Trophoblast cell (in vitro differentiated cells and primary cell): ENCODE data around the gene CETP.

Source experiments
- DNase-seq, 2 donors: peaks; one replicate each; pipeline ENCODE4 v3.0.0-alpha.2; 2016
- H2AFZ ChIP-seq: 2 replicates; pipeline ENCODE4 v1.6.1; 2013; ENCODE audit warnings: low read length, moderate library complexity, mild to moderate bottlenecking; ENCODE audit not compliant: insufficient read depth, poor library complexity
- H2AK5ac ChIP-seq: 2 replicates; pipeline ENCODE4 v1.6.1; 2013; ENCODE audit warnings: mild to moderate bottlenecking, low read length
- H2BK120ac ChIP-seq: 2 replicates; pipeline ENCODE4 v1.6.1; 2013; ENCODE audit warnings: low read length, mild to moderate bottlenecking, moderate library complexity; ENCODE audit not compliant: insufficient read depth, poor library complexity
- H2BK12ac ChIP-seq: 2 replicates; pipeline ENCODE4 v1.6.1; 2013; ENCODE audit warnings: mild to moderate bottlenecking, low read length, moderate library complexity
- H2BK5ac ChIP-seq: 2 replicates; pipeline ENCODE4 v1.6.1; 2013; ENCODE audit warnings: low read length, low read depth, moderate library complexity, mild to moderate bottlenecking; ENCODE audit not compliant: poor library complexity
- H3K14ac ChIP-seq: 2 replicates; pipeline ENCODE4 v1.6.1; 2013; ENCODE audit warnings: mild to moderate bottlenecking, low read length
- H3K18ac ChIP-seq: 2 replicates; pipeline ENCODE4 v1.6.1; 2013; ENCODE audit warnings: mild to moderate bottlenecking, low read length
- H3K23ac ChIP-seq: 2 replicates; pipeline ENCODE4 v1.6.1; 2013; ENCODE audit warnings: low read length
- H3K27ac ChIP-seq: 2 replicates; pipeline ENCODE4 v1.5.1; 2013; ENCODE audit warnings: low read depth, mild to moderate bottlenecking, inconsistent platforms, low read length, moderate library complexity
- H3K27me3 ChIP-seq: 2 replicates; pipeline ENCODE4 v1.6.1; 2013; ENCODE audit warnings: inconsistent platforms, mild to moderate bottlenecking, low read length, moderate library complexity; ENCODE audit not compliant: insufficient read depth
- H3K36me3 ChIP-seq, 2 experiments: 1 replicate in 1 of 2; 2 replicates in 1 of 2; pipeline ENCODE4 v1.6.1; 2013; ENCODE audit warnings: low read length in 2 of 2, mild to moderate bottlenecking in 2 of 2, moderate library complexity in 1 of 2; ENCODE audit not compliant: insufficient read depth in 2 of 2, control insufficient read depth in 1 of 2
- H3K4ac ChIP-seq: 2 replicates; pipeline ENCODE4 v1.6.1; 2013; ENCODE audit warnings: low read depth, mild to moderate bottlenecking, low read length, moderate library complexity
- H3K4me1 ChIP-seq, 2 experiments: 1 replicate in 1 of 2; 2 replicates in 1 of 2; pipeline ENCODE4 v1.6.1; 2013; ENCODE audit warnings: low read length in 2 of 2, mild to moderate bottlenecking in 2 of 2, moderate library complexity in 1 of 2; ENCODE audit not compliant: insufficient read depth in 2 of 2, control insufficient read depth in 1 of 2
- H3K4me2 ChIP-seq: 2 replicates; pipeline ENCODE4 v1.6.1; 2013; ENCODE audit warnings: inconsistent platforms, mild to moderate bottlenecking, low read length, moderate library complexity
- H3K4me3 ChIP-seq: 2 replicates; pipeline ENCODE4 v1.5.1; 2013; ENCODE audit warnings: mild to moderate bottlenecking, low read depth, low read length, inconsistent platforms
- H3K79me1 ChIP-seq: one replicate; pipeline ENCODE4 v1.6.1; 2013; ENCODE audit warnings: low read length
- H3K79me2 ChIP-seq: 2 replicates; pipeline ENCODE4 v1.6.1; 2013; ENCODE audit warnings: low read length, mild to moderate bottlenecking; ENCODE audit not compliant: control insufficient read depth, insufficient read depth, poor library complexity
- H3K9ac ChIP-seq: 2 replicates; pipeline ENCODE4 v1.6.1; 2013; ENCODE audit warnings: mild to moderate bottlenecking, low read length
- H3K9me3 ChIP-seq: 2 replicates; pipeline ENCODE4 v1.6.1; 2013; ENCODE audit warnings: low read depth, mild to moderate bottlenecking, control low read depth, inconsistent platforms, low read length; ENCODE audit not compliant: insufficient read depth
- H4K12ac ChIP-seq: 2 replicates; pipeline ENCODE4 v1.6.1; 2013; ENCODE audit warnings: low read depth, mild to moderate bottlenecking, low read length, moderate library complexity
- H4K8ac ChIP-seq: 2 replicates; pipeline ENCODE4 v1.6.1; 2013; ENCODE audit warnings: low read depth, mild to moderate bottlenecking, low read length, moderate library complexity
- H4K91ac ChIP-seq: one replicate; pipeline ENCODE4 v1.6.1; 2013; ENCODE audit warnings: low read depth, mild to moderate bottlenecking, low read length, moderate library complexity
- WGBS: extraction: QIAGEN DNeasy Blood & Tissue Kit; methylation state at CpG from one replicate; pipeline ENCODE4 v1.1.7; 2013; ENCODE audit warnings: missing lambda C conversion rate; ENCODE audit not compliant: insufficient read length, insufficient coverage; ENCODE audit errors: extremely low coverage; 5-methylcytosine and 5-hydroxymethylcytosine counted together

Gene CETP

GRCh38 chr16:56941092-56941491 lies 20.7 kb upstream of the CETP start:
- Histone ChIP-seq H3K4ac (no peak overlapping the region), H3K27ac (no peak overlapping the region), H4K91ac (no peak overlapping the region), H3K14ac (no peak overlapping the region), H3K27me3 (no peaks in the 10 kb centered on the region), H2BK5ac (no peak overlapping the region), H2BK12ac (no peak overlapping the region), H4K12ac (no peak overlapping the region), H3K4me3 (no peak overlapping the region), H3K9me3 (no peaks in the 10 kb centered on the region), H3K4me1 (no peaks in the 10 kb centered on the region), H3K23ac (no peak overlapping the region), H4K8ac (no peak overlapping the region), H3K9ac (no peak overlapping the region), H3K4me2 (no peak overlapping the region), H2BK120ac (no peak overlapping the region), H3K79me2 (no peaks in the 10 kb centered on the region), H3K79me1 (no peaks in the 10 kb centered on the region), H3K36me3 (peaks cover 53 to 61% of the 10 kb centered on the region in 2 experiments), H3K18ac (no peak overlapping the region), H2AK5ac (no peak overlapping the region), H2AFZ (no peak overlapping the region)
- WGBS = no CpG with 5 or more reads among the region's 2 CpGs
- DNase-seq = peak in 1 of 2 donors; percentile 9

- Histone ChIP-seq H2AFZ (no peak overlapping the region), H2AK5ac (no peak overlapping the region), H3K23ac (peak overlapping the region; percentile 40), H2BK120ac (no peak overlapping the region), H3K18ac (no peak overlapping the region), H3K79me1 (no peaks in the 10 kb centered on the region), H3K4me2 (no peak overlapping the region), H3K4me1 (no peaks in the 10 kb centered on the region), H3K9me3 (no peaks in the 10 kb centered on the region), H3K79me2 (no peaks in the 10 kb centered on the region), H3K4me3 (no peak overlapping the region), H4K91ac (no peak overlapping the region), H3K14ac (no peak overlapping the region), H2BK5ac (no peak overlapping the region), H4K8ac (no peak overlapping the region), H4K12ac (no peak overlapping the region), H2BK12ac (no peak overlapping the region), H3K36me3 (peaks cover 52 to 58% of the 10 kb centered on the region in 2 experiments), H3K27ac (no peak overlapping the region), H3K4ac (no peak overlapping the region), H3K9ac (no peak overlapping the region), H3K27me3 (no peaks in the 10 kb centered on the region)
- no CpG with 5 or more reads among the region's 9 CpGs for WGBS
- no peak for DNase-seq
These were observed 19.9 kb upstream of the CETP start for GRCh38 chr16:56941856-56942331.

- Histone ChIP-seq H3K23ac (no peak overlapping the region), H4K8ac (no peak overlapping the region), H4K91ac (no peak overlapping the region), H3K9me3 (no peaks in the 10 kb centered on the region), H3K18ac (no peak overlapping the region), H3K4me3 (no peak overlapping the region), H2AFZ (no peak overlapping the region), H2AK5ac (no peak overlapping the region), H2BK5ac (no peak overlapping the region), H3K27ac (no peak overlapping the region), H2BK120ac (no peak overlapping the region), H3K79me1 (no peaks in the 10 kb centered on the region), H3K79me2 (no peaks in the 10 kb centered on the region), H3K14ac (no peak overlapping the region), H3K36me3 (peaks cover 42 to 48% of the 10 kb centered on the region in 2 experiments), H2BK12ac (no peak overlapping the region), H3K4ac (no peak overlapping the region), H3K27me3 (no peaks in the 10 kb centered on the region), H3K4me2 (no peak overlapping the region), H3K9ac (no peak overlapping the region), H3K4me1 (no peaks in the 10 kb centered on the region), H4K12ac (no peak overlapping the region)
- DNase-seq = no peak
- WGBS = no CpG with 5 or more reads among the region's 6 CpGs
These were observed 17.9 kb upstream of the CETP start for GRCh38 chr16:56943761-56944375.

GRCh38 chr16:56944954-56945839 lies 16.6 kb upstream of the CETP start:
- no CpG with 5 or more reads among the region's 2 CpGs for WGBS

More at GRCh38 chr16:56944954-56945839, 16.6 kb upstream of the CETP start:
- H3K9me3 ChIP-seq = no peaks in the 10 kb centered on the region
- H3K4ac ChIP-seq = no peak overlapping the region
- no peak overlapping the region for H3K18ac ChIP-seq
- no peak overlapping the region for H2BK120ac ChIP-seq
- H3K27me3 ChIP-seq = no peaks in the 10 kb centered on the region
- no peak overlapping the region for H4K12ac ChIP-seq
- no peak overlapping the region for H3K4me3 ChIP-seq
- H2AFZ ChIP-seq = no peak overlapping the region
- no peaks in the 10 kb centered on the region for H3K4me1 ChIP-seq
- no peak overlapping the region for H2BK12ac ChIP-seq
- H3K23ac ChIP-seq = no peak overlapping the region
- H3K9ac ChIP-seq = no peak overlapping the region
- H3K36me3 ChIP-seq = peaks cover 34 to 37% of the 10 kb centered on the region in 2 experiments
- H3K79me2 ChIP-seq = no peaks in the 10 kb centered on the region
- H3K4me2 ChIP-seq = no peak overlapping the region
- H3K79me1 ChIP-seq = no peaks in the 10 kb centered on the region
- H4K8ac ChIP-seq = no peak overlapping the region
- H3K14ac ChIP-seq = no peak overlapping the region
- no peak overlapping the region for H2BK5ac ChIP-seq
- no peak overlapping the region for H2AK5ac ChIP-seq
- peak; percentile 92 to 95 for DNase-seq
- no peak overlapping the region for H4K91ac ChIP-seq
- H3K27ac ChIP-seq = no peak overlapping the region
